Breast epithelium (tissue), 3 donors: Measurements from ENCODE around the gene KCNN3.

ENCODE experiments used
- CTCF ChIP-seq, 3 donors: fragments of 450-650 bp; IDR thresholded peaks; one replicate each; pipeline ENCODE4 v1.5.1; 2016 to 2017; ENCODE audit warnings: antibody characterized with exemption in 3 of 3, mild to moderate bottlenecking in 3 of 3, moderate library complexity in 3 of 3
- POLR2A ChIP-seq: fragments of 450-650 bp; IDR thresholded peaks from one replicate; pipeline ENCODE4 v1.6.1; 2016; ENCODE audit warnings: antibody characterized with exemption, mild to moderate bottlenecking, moderate library complexity

- TF ChIP-seq CTCF (IDR thresholded peaks at IDR 0.05) (no peak), POLR2A (no peak)
Observed at GRCh38 chr1:154729577-154729976, 140.5 kb downstream of the KCNN3 start.
